GM12872 (cell line): Measurements from ENCODE around the gene AP2A1.

ENCODE experiments used
- TF ChIP-seq, protein P1 (sequence below): IDR thresholded peaks from 3 replicates; pipeline ENCODE4 v1.5.1; 2011; ENCODE audit warnings: low read depth, mild to moderate bottlenecking, low read length, moderate library complexity; ENCODE audit not compliant: insufficient read depth

The AP2A1 gene

DNA sequence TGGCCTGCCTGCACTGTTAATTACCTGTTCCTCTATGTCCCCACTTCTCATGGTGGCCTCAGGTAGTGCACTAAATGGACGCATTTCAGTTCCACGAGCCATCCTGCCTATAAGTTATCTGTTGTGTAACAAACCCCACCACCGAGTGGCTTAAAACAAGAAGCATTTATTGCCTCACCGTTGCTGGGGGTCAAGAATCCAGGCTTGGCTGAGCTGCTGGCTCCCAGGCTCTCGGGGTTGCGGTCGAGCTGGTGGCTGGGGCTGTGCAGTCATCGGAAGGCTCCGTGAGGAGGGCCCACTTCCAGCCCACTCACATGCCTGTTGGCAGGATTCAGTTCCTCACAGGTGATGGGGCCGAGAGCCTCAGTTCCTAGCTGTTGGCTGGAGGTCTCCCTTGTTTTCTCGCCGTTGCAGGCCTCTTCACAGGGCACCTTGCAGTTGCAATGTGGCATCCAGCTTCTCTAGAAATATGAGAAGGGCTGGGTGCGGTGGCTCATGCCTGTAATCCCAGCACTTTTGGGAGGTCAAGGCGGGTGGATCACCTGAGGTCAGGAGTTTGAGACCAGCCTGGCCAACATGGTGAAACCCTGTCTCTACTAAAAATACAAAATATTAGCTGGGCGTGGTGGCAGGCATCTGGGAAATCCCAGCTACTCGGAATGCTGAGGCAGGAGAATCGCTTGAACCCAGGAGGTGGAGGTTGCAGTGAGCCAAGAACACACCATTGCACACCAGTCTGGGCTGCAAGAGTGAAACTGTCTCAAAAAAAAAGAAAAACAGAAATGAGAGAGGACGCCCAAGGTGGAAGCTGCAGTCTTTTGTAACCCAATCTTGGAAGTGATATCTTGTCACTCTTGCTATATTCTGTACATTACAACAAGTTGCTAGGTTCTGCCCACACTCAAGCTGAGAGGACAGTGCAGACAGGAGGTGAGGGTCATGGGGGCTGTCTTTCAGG is 77.6 kb downstream of the AP2A1 start:
- TF ChIP-seq, protein P1, sequence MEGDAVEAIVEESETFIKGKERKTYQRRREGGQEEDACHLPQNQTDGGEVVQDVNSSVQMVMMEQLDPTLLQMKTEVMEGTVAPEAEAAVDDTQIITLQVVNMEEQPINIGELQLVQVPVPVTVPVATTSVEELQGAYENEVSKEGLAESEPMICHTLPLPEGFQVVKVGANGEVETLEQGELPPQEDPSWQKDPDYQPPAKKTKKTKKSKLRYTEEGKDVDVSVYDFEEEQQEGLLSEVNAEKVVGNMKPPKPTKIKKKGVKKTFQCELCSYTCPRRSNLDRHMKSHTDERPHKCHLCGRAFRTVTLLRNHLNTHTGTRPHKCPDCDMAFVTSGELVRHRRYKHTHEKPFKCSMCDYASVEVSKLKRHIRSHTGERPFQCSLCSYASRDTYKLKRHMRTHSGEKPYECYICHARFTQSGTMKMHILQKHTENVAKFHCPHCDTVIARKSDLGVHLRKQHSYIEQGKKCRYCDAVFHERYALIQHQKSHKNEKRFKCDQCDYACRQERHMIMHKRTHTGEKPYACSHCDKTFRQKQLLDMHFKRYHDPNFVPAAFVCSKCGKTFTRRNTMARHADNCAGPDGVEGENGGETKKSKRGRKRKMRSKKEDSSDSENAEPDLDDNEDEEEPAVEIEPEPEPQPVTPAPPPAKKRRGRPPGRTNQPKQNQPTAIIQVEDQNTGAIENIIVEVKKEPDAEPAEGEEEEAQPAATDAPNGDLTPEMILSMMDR = no peak

DNA sequence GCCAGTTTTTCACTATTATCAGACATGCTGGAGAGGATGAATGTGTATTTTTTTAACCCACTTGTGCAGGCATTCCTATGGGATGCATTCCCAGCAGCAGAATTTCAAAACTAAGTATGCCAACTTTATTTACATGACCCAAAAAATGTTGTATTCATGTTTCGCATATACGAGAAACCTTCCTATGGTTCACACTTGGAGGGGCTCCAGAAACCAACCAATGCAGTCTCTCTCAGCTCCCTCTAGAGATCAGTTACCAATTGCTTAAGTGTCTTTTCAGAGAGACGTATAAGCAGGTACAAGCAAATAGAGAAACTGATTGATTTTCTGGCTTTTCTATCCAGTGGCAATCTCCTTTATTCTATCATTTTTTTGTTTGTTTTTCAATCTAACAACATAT is 78.6 kb downstream of the AP2A1 start:
- TF ChIP-seq, protein P1 = no peak

DNA sequence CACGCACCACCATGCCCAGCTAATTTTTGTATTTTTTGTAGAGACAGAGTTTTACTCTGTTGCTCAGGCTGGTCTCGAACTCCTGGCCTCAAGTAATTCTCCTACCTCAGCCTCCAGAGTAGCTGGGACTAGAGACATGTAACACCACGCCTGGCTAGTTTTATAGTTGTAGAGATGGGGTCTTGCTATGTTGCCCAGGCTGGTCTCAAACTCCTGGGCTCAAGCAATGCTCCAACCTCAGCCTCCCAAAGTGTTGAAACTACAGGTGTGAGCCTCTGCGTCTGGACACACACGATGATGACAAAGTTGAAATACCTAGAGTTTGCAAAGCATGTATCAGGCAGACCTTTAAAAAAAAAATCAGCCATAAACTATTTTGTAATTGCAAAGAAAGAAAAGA is 79.6 kb downstream of the AP2A1 start:
- TF ChIP-seq, protein P1 = no peak

DNA sequence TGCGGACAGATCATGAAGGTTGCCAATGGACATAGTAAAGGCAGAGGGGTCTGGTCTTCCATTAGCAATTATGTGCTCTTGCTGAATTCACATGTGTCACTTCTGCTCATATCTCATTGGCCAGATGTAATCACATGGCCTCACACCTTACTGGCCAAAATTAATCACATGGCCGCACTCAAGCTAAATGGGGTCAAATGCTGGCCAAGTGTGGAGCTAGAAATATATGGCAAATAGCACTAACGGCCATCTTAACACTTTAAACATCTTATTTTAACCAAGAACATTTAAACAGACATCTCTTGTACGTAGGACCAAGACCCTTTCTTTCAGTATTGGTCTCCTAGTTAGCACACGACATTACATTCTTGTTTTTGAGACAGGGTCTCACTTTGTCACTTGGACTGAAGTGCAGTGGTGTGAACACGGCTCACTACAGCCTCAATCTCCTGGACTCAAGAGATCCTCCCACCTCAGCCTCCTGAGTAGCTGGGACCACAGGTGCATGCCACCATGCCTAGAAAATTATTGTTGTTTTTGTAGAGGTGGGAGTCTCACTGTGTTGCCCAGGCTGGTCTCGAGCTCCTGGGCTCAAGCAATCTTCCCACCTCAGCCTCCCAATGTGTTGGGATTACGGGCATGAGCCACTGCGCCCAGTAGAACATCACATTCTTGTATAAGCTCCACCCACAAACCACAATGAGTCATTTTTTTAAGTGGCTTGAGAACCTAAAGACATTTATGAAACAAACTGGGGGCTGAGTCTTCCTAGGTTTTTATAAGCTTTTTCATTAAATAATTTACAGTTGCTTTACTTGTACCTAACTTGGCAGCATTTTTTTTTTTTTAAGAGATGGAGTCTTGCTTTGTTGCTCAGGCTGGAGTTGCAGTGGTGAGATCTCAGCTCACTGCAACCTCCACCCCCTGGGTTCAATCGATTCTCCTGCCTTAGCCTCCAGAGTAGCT is 81.2 kb downstream of the AP2A1 start:
- TF ChIP-seq, protein P1 = no peak

DNA sequence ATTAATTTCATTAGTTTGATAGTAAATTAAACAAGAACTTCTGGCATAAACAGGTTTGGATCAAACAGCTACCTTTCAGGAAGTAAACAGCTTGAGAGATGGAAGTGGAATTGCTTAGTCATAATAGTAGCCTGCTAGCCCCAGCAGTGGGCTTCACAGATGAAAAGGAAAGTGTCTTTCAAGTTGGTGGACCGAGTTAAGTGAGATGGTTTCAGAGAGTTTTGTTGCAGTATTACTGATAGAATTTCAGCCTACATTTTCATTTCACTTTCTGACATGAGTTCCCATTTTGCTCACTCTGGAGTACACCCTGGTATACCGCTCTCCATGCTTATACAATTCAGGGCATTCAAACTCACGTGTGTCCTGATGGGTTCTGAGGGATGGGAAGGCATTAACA is 82.1 kb downstream of the AP2A1 start:
- TF ChIP-seq, protein P1 = no peak

DNA sequence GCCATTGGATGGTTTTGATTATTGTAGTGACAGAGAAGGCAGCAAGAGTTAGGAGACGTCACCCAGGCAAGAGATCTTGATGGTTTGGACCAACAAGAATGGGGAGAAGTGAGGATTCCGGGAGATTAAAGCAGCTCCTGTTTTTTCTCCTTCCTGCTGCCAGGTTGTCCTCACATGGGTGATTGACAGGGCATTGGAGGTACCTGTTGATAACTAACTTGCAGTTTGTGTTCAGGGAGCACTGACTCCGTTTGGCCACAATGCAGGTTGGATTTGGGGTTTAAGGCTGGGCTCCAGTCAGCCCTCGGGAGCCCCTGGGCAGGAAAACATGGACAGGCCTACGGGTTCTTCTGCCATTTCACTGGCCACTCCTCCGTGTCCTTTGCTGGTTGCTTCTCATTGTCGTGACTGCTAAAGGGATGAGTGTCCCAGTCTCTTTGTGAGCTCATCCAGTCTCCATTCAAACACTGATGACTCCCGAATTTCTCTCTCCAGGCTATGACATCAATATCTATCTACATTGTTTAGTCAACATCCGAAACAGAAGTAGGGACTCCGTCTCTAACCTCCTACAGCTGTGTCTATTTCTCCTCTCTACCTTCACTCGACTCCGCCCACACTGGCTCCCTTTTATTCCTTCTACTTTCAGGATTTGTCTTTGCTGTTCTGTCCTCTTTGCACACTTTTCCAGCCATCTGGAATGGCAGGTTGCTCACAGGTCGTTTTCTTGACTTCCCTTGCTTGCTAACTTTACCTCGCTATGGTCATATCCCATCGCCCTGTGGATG is 82.8 kb downstream of the AP2A1 start:
- TF ChIP-seq, protein P1 = no peak
